HG03108 (cell line): ENCODE results near the gene GRHL1.
A peak's percentile ranks its signal among the peaks of the same experiment; 100 is the strongest.
"Not testable (repeated sequence)": the region's sequence is repeated elsewhere in the genome, so short reads cannot be mapped to it uniquely, and the experiment has no call there.

Experiments
- ATAC-seq: cut with Tn5 transposase; IDR thresholded peaks from one replicate; pipeline ENCODE4 v1.9.1; 2021; ENCODE audit warnings: moderate library complexity; ENCODE audit not compliant: unreplicated experiment

GRHL1 gene

DNA sequence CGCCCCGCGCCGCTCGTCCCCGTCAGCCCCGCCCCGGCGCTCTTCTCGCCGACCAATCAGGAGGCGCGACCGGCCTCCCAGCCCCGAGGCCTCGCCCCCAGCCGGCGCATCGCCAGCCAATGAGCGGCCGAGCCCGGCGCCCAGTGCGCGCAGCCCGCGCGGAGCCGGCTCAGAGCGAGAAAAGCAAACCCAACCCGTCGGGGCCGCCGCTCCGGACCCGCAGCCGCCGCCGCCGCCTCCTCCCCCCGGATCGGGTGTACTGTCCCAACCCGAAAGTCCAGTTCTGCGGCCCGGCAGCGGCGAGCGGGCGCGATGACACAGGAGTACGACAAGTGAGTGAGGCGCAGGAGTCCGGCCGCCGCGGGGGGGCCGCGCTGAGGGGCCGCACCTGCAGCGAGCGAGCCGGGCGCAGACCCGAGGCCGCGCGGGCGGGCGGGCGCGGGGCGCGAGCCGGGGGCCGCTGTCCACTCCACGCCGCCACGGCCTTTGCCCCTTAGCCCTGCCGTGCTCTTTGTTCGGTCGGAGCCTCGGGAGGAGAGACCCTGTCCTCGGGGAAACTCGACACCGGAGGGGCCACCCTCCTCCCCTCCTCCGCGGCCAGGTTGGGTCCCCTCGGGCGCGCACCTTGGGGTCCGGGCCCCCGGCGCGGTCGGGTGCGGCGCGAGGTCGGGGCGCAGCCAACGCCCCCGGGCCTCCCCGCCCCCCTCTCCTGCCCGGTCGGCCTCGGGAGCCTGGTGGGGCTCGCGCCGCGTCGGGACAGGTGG lies at the start of gene GRHL1:
Gene GRHL1, plus strand, starts transcription at position 172 of the 764 bp plus-strand sequence. Its CDS starts 141 bp downstream, at position 313.
- peak; percentile 95 for ATAC-seq

DNA sequence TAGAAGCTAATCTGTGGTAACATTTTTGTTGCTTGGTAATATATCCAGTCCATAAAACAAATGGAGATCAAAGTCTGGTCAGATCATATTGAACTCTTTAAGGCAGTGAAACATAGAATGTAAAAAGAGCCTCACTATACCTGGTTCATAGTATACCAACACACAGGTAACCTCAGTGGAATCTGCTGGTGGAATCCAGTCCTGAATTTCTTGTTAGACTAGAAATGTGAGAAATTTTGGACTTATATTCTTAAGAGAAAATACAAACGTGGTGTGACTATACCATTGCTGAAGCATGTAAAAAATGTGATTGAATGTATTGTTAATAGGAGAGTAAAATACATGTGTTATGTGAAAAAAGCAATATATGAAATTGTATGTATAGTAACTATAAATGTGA lies 46.1 kb upstream of the GRHL1 start:
- ATAC-seq, result no peak

DNA sequence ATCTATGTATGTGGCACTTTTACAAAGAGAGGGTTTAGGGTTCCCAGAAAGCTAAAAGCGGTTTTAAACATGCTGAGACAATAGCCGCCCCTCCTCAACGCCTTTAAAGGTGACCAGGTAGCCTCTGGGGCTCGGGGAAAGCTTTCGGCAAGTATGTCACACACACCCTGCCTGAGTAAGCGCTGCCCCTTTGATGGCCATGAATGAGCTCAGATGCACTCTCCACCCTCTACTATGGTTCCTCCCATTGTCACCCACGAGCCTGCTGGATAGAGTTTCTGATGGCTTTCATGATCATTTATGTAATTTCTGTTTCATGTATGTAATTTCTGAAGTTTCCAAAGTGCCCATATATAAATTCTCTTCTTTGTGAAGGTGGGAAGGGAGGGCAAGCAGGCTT lies 44.1 kb upstream of the GRHL1 start:
- no peak for ATAC-seq

DNA sequence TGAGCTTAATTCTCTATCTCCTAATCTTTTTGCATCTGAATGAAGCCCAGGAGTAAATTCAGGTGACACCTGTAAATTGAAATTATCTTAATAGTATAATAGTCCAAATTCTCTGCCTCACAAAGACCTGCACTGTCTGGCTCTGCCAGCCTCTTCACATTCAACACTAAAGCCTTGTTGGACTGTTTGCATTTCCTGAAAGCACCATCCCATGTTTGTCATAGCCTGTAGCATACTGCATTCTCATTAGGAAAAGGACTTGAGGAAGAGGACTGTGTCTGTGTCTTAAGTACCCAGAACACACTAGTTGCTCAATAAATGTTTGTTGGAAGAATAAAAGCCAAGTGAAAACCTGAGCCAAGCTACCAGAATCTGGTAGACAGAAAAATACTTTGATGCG lies 42.9 kb upstream of the GRHL1 start:
- no peak for ATAC-seq

DNA sequence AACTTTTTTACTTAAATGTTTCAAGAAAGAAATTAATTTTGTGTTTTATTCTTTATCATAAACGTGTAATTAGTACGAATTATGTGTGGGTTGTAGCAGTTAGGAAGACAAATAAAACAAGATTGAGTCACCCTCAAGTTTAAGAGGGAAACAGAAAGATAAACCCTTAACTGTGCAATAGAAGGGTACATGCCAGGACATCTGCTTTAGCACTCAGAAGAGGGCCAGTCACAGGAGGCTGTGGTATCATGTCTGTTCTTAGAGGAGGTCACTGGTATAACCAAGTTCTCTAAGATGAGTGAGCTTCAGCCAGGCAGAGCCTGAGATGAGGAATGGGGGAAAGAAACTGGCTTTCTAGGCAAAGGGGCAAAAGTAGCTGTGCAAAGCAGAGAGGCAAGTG lies 42.4 kb upstream of the GRHL1 start:
- ATAC-seq, result no peak

DNA sequence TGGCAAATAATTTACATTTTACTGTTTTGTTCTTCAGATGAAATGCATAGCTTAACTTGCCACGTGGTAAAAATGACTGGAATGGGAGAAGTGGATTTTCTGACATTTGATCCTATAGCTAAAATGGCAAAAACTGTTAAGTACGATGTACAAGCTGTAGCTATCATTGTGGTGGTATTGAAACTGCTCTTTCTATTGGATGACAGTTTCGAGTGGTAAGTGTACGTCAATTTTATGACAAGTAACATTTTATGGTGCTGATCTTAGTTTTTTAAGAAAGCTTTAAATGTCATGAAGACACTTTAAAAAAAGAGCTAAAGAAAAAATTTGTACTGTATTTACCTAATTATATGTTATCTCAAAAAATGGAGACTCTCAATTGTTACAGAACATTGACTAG lies 40.8 kb upstream of the GRHL1 start:
- ATAC-seq, result no peak

- ATAC-seq, result no peak
Observed at GRCh38 chr2:9912468-9912867, 39.0 kb upstream of the GRHL1 start.

DNA sequence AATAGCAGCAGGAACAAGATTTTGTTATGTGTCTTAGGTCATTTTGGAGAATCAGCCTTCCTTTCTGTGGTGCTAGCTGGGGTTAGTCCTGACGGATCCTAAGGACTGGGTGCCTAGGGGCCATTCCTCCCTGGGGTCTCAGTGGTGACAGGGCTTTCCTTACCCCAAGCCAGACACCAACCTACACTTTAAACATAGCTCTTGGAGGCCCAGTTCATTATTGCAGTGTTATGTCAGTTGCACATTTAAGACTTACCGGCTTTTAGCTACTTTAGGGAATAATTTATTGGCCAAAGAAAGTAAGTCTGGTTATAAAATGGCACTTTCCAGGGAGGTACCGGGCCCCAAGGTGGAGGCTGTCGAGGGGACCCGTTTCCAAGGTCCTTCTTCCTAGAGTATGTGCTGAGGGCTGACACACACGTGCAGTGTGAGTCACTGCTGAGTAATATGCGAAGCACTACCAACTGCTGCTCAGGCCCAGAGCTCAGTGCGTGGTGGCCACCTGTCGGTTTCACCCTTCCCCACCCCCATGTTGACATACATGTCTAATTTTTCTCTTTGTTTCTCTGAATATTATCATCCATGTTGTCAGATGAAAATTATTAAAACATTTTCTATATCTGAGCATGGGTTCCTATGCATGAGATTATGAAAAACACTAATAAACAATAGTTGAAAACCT lies 37.0 kb upstream of the GRHL1 start:
- ATAC-seq, result peak; percentile 98

GRCh38 chr2:9918275-9918674 lies 33.2 kb upstream of the GRHL1 start:
- ATAC-seq, result no peak

DNA sequence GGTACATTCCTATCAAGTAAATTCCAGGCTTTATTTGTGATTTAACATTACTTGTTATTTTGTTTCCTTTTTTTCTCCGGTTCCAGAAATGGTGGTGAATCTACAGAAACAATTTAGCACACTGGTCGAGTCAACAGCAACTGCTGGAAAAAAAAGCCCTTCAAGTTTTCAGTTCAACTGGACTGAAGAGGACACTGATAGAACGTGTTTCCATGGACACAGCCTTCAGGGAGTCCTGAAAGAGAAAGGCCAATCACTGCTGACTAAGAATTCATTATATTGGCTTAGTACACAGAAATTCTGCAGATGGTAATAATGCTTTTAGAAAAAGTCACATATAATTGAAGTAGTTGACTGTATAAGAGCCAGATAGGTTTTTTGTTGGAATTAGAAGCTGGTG lies 32.0 kb upstream of the GRHL1 start:
- no peak for ATAC-seq

- ATAC-seq, result not testable (repeated sequence)
Observed at GRCh38 chr2:9927020-9927419, 24.5 kb upstream of the GRHL1 start.

- ATAC-seq, result no peak
Observed at GRCh38 chr2:9937258-9937657, 14.2 kb upstream of the GRHL1 start.

DNA sequence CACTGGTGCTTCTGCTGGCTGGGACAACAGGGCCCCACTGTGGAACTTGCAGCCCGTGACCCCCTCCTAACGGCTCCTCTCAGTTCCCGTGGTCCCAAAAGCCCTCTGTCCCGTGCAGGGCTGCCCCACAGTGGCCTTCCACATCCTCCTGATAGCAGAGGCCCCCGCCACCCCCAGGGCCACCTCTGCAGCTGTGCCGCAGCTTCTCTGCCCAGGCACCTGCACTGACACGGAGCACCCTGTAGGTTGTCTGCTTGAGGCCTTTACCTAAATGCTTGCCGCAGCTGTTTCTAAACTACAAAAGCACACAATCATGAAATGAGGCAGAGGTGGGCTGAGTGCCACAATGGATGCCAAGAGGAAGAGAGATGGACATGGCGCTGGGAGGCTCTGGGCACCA lies 13.5 kb upstream of the GRHL1 start:
- ATAC-seq, result no peak

DNA sequence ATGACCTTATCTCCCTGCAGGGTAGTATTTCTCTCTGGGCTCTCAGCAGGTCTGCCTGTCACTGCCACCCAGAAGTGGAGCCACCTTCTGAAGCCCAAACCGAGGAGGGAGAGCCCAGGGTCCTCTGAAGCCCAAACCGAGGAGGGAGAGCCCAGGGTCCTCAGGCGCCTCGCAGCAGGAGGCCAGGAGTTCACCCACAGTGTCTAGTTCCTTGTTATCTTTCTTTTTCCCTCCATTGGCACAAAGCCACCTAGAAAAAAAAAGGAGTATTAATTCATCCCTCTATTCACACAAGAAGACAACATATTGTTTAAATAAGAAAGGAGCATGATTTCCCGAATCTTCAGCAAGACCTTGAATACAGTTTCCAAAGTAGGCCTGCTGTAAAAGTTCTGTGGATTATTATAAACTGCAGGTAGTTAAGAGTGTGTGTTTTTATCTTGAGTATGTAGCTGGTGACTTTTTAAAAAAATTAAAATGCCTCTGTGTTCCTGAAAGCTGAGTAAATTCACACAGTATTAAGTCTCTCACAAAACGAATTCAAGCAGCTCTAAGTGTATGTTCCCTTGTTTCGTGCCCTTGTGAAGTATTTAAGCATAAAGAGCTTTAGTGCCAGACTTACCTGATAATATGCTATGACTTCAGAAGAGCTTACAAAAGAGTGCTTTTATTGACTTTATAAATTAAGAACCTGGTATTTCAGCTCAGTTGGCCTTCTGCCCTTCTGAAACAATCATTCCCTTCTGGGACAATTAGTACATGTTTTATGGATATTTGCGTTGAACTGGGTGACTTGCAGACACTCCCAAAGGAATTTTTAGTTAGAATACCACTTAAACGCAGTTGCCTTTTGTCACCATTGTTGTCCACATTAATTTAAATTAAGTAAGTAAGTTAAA lies 11.7 kb upstream of the GRHL1 start:
- no peak for ATAC-seq

DNA sequence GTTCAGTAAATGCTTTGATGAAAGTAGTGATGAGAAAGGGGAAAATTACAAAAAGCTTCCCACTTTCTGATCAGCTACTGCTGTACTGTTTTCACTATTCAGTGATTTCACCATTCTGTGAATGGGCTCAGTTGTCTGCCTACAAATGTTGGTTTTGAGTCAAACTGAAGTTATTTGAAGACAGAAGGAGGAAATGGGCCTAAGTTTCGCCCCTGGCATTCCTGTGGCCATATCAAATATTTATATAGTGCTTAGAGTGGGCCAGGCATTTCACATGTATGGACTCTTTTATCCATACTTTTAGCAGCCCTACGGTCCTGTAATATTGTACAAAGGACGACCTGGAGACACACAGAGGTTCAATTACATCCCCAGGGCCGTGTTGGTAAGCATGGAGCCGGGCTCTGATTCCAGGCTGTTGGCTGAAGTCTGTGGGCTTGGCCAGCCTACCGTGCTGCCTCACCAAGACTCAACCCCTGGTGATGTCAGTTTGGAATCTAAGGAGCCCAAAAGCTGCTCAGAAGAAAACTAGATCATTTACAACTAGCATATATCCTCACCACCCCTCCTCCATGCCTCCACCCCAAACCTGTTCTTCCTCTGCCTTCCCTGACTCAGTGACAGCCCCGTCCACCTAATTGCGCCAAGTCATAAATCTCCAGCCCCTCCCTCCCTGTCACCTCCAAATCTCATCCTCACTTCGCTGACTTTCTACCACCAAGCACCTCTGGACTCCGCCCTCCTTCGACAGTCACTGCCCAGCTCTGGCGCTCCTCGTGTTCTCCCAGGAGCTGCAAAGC lies 10.1 kb upstream of the GRHL1 start:
- no peak for ATAC-seq

DNA sequence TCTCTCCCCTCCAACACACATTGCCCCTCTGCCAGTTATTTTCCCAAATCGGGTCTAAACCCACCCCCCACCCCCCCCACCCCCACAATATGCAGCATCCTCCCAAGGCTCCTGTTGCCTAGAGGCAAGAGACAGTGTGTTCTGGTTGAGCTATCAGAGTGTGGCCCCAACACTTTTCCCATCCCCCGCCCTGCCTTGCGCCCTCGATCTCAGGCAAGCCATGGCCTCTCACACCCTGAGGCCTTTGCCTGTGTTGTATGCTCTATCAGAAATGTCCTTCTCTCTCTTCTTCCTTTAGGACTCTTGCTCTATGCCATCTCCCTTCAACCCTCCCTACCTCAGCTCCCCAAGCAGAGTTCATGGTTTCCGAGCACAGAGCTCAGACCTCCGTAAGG lies 9.5 kb upstream of the GRHL1 start:
- ATAC-seq, result no peak

DNA sequence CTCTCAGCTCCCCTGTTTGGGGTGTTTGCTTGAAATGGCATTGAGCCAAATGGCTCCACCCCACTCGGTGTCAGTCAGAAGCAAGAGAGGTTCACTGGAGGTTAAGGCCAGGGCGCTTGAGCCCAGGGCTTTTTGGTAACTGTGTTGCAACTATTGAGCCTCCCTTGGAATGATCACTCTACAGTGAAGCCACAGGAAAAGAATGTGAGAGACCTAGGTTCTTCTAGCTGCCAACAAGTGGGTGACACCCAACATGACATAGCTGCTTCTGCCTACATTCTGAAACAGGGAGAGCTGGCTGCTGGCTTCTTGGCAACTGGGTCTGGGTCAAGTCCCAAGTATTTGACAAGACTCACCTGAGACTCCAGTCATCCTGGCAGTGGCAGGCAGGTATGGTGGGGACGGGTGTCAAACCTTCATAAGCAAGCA lies 7.1 kb upstream of the GRHL1 start:
- ATAC-seq, result no peak

DNA sequence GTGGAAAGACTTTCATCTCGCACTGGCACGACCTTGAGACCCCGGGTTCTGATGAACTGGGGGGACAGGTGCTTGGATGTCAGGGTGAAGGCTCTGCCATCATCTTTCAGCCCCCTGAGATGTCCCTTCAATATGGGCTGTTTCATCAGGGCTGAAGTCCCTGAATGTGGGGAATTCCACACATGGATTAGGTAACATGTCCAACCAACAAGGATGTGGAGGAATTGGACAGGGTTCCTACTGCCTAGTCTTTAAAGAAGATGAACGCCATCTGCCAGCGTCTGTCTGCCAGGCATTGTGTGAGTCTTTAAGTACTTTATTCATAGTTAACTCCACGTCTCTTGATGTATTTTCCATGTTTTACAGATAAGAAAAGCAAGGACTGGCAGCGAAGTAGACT lies 5.9 kb upstream of the GRHL1 start:
- ATAC-seq, result no peak

DNA sequence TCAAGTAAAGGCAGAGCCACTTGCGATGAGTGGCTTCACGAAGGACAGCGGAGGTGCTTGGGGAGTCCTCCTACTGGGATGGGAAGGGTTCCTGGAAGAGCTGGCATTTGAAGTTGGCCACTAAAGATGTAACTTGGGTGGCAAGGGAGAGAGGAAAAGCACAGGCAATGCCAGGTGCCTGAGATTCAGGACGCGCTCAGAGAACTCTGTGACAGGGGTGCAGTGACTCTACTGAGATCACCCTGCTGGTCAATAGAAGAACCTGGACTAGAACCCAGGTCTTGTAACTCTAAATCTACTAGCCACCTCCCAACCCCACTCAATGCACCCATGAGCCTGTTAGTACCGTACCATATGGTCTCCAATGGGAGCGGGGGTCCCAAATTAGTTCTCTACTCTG lies 5.4 kb upstream of the GRHL1 start:
- no peak for ATAC-seq

GRCh38 chr2:9946818-9947217 lies 4.7 kb upstream of the GRHL1 start:
- no peak for ATAC-seq

GRCh38 chr2:9948721-9949120 lies 2.8 kb upstream of the GRHL1 start:
- ATAC-seq, result no peak
